ENCODE measurements around the gene EIF2AK3. TPM values are rescaled to one million over a fixed set of nuclear protein-coding genes. Genes with fewer than 3 reads are reported as not detected.

Gene EIF2AK3
- total and polyA plus RNA-seq, 2 of the 8 experiments (the other 6 are each of a cell fraction or from before 2014, with no cell fraction given) = 5.8 to 22.8 TPM

DNA sequence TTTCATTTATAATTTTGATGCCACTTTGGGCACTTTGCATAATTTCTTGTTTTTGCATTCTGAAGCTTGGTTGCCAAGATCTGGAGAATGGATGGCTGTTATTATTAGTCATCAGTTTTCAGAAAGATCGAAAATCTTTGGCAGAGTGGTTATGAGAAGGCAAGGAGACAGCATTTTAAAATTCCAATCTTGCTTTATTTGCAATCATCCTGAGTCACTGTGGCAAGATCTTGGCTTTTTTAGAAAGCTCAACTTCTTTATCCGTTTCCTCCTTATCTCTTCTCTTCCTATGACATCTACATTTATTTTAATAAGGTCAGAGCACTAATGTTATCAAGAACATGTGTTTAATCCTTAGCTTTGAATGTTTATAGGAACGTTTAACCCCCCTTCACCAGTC is 31.1 kb upstream of the EIF2AK3 start (continued):
- no peak for TF ChIP-seq TEAD4 (IDR thresholded peaks at IDR 0.05; ENCODE audit: low read depth, low read length)
- no peak for TF ChIP-seq POLR2A (IDR thresholded peaks at IDR 0.05; ENCODE audit: control extremely low read depth in 1 of 2, low read depth in 2 of 2, low read length in 2 of 2)
- no peak for TF ChIP-seq BCL11A (IDR thresholded peaks at IDR 0.05; ENCODE audit: low read depth in 2 of 2, low read length in 2 of 2)
- no peak for TF ChIP-seq POLR2AphosphoS5 (IDR thresholded peaks at IDR 0.05; ENCODE audit: low read depth, low read length)
- TF ChIP-seq PHF8 (conservative IDR thresholded peaks at IDR 0.05; ENCODE audit: low read depth, low read length) = no peak

Data from H1 (cell line).